ENCODE data around the gene ANKRD22.
A peak's percentile ranks its signal among the peaks of the same experiment; 100 is the strongest.

ANKRD22 gene

GRCh38 chr10:88835096-88835909, 16.3 kb downstream of the ANKRD22 start:
- DNase-seq (ENCODE audit: low read depth): peak; percentile 83

- DNase-seq (ENCODE audit: low read depth): no peak
Observed at GRCh38 chr10:88833723-88834122, 17.9 kb downstream of the ANKRD22 start.

DNA sequence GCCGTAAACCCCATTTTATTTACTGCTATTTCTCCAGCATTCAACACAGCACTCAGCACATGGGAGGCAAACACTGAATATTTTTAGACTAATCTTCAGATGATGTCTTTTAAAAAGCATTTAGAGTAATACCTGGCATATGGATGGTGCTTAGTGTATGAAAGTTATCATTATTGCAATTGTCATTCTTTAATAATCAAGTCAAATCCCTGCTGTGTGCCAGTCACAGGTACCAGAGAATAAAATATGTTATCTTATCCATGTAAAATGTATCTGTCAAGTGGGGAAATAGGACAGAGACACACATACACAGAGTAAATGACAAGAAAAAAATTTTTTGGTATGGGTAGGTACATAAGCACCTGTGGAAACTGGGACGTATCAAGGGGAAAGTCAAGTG, 18.5 kb downstream of the ANKRD22 start:
- no peak for DNase-seq (ENCODE audit: low read depth)

DNA sequence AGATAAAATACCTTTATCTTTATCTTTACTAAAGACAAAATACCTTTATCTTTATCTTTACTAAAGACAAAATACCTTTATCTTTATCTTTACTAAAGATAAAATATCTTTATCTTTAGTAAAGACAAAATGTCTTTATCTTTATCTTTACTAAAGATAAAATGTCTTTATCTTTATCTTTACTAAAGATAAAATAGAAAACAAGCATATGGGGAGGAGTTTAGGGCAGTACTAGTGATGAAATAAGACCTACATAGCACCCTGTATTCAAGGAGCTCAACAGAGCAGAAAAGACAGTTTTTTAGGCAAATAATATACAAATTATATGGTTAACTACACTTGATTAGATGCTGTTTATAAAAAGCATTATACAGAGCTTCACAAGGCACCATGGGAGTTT, 19.3 kb downstream of the ANKRD22 start:
- DNase-seq (ENCODE audit: low read depth): no peak

DNA sequence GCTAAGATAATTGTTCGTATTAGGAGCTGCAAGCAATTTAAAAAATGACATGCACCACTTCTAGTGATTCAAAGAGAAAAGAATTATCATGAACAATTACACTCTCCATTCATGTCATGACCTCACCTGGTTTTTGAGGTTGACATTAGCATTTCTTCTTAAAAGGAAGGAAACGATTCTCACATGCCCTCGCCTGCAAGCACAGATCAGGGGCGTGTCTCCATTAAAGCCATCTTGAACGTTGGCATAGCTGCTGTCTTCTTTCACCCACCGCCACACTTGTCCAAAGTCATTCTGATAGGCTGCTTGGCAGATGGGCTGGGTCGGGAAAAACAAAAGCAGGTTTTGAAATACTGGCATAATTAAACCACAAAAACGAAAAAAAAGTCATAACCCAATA, 19.9 kb downstream of the ANKRD22 start:
- DNase-seq (ENCODE audit: low read depth): no peak

GRCh38 chr10:88830643-88831268, 20.9 kb downstream of the ANKRD22 start:
- no peak for DNase-seq (ENCODE audit: low read depth)

- no peak for DNase-seq (ENCODE audit: low read depth)
Observed at GRCh38 chr10:88828310-88828709, 23.3 kb downstream of the ANKRD22 start.

DNA sequence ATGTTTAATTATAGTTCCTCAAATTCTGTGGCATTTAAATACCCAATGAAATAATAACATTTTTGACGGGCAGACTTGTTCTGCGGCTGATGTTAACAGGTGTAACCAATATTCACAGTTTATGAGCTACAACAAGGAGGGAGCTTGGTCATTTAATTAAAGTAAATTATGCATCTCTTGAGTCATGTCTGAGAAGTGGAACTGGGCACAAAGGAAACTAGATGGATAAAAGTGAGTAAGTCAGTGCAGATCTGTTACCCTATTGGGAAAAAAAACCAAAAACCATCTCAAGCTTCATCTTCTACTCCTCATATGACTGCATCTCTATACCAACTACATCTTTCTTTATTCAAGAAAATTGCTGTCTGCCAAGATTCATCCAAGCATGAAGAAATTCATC, 24.0 kb downstream of the ANKRD22 start:
- DNase-seq (ENCODE audit: low read depth): no peak

- DNase-seq (ENCODE audit: low read depth): no peak
Observed at GRCh38 chr10:88826388-88826787, 25.3 kb downstream of the ANKRD22 start.

GRCh38 chr10:88820748-88821401, 30.8 kb downstream of the ANKRD22 start:
- peak; percentile 86 for DNase-seq (ENCODE audit: low read depth)

DNA sequence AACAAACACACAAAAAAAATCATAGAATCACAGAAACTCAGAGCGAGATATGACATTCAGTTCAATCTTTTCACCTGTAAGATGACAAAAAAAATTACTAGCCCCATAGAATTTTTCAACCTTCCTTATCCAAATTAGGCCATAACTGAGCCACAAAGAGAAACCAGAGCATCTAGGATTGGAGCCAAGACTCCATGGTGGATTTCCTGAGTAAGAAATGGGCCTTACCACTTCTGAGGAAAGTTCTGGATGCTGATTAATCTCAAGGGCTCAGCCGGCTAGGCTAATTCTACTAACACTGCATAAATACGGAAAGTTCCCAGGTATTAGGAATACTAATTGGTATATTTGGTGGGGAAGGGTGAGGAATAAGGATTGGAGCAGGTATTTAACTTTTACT, 32.4 kb downstream of the ANKRD22 start:
- no peak for DNase-seq (ENCODE audit: low read depth)

DNA sequence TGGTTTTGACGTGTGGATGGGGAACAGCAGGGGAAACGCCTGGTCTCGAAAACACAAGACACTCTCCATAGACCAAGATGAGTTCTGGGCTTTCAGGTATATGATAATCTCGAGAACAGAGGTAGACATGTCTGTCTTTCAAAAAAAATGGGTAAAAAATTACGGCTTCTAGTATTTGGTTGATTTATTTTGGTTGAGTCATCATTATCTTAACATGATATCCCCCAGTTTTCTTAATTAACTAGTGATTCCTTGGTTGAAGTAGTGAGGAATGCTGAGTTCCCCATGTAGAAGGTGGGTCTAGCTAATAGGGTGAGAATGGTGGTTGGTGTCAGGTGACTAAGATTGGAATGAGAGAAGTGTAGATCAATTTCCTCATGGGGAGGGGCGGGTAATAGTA, 38.4 kb downstream of the ANKRD22 start:
- no peak for DNase-seq (ENCODE audit: low read depth)

- DNase-seq (ENCODE audit: low read depth): peak; percentile 70
Observed at GRCh38 chr10:88810196-88810961, 41.3 kb downstream of the ANKRD22 start.

GRCh38 chr10:88809621-88810020, 42.0 kb downstream of the ANKRD22 start:
- no peak for DNase-seq (ENCODE audit: low read depth)

DNA sequence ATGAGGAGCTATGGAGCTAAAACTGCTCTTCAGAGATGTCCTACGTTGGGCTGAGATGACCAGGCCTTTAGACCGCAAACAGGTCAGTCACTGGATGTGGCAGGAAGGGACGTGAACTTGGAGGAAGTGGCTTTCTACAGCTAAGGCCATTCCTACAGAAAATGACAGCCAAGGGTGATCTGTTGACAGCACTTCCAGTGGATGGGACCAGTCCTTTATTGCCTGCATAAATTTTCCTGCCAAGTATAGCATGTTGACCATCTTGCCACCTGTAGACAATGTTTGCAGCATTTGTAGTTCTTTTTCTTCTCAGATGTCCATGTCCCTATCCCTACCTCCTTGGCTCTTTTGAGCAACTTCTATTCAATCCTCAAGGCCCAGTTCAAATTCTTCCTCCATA, 45.7 kb downstream of the ANKRD22 start:
- no peak for DNase-seq (ENCODE audit: low read depth)

GRCh38 chr10:88805361-88805760, 46.3 kb downstream of the ANKRD22 start:
- DNase-seq (ENCODE audit: low read depth): no peak

DNA sequence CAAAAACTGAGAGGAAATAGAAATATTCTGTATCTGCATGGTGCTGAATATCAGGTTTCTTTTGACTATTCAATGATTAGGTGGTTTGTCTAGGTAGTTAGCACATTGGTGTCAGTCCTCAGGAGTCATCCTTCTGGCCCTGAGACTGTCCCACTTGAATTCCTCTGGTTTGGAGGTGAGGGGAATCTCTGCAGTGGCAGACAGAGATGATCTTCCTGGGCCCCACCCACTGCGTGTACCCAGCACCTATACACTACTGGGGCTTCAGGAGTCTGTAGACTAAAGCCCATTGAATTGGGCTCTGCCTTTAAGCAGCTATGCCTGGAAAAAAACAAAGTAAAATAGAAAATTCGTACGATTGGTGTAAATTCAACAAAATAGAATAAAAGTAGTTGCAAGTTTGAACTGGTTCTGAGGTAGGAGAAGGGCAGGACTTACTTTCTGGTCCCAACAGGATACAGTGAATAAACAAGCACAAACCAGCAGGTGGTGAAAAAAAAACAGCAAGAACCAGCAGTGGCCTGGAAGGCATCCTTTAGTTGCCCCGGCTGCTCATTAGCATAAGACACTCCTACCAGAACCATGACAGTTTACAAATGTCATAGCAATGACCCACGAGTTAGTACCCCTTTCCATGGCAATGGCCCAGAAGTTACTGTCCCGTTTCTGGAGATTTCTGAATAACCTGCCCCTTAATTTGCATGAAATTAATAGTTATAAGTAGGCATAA, 47.4 kb downstream of the ANKRD22 start:
- DNase-seq (ENCODE audit: low read depth): no peak

- no peak for DNase-seq (ENCODE audit: low read depth)
Observed at GRCh38 chr10:88803641-88804040, 48.0 kb downstream of the ANKRD22 start.

DNA sequence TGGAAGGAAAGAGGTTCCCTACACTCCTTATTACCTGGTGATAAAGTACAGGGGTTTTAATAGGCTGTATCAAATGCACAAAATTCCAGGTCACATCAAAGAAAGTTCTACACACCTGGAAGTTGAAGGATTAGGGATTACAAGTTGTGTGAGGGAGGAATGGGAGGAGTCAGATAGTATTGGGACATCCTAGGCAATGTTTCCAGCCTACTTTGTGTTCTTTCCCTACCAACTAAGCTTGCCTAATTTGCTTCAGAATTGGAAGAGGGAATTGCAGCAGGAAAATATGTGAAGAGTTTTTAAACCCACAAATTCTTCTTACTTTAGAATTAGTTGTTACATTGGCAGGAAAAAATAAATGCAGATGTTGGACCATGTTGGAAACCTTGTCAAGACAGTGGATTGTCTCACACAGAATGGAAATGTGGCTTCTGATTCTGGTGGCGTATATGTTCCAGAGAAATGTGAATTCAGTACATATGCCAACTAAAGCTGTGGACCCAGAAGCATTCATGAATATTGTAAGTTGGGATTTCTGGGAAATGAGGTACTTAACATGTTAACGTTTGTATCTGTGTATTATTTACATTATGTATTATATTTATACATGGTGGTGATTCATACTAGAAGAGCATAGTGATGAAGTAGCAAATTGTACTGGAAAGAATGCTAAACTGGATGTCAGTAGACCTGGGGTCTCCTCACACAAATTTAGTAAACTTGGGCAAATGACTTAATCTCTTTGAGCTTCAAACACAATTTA, 48.9 kb downstream of the ANKRD22 start, which contains the start of gene LIPM:
Gene LIPM (plus strand): TSS at position 208 of the 763 bp plus-strand sequence. CDS start 167 bp downstream, at position 375.
- DNase-seq (ENCODE audit: low read depth): no peak

DNA sequence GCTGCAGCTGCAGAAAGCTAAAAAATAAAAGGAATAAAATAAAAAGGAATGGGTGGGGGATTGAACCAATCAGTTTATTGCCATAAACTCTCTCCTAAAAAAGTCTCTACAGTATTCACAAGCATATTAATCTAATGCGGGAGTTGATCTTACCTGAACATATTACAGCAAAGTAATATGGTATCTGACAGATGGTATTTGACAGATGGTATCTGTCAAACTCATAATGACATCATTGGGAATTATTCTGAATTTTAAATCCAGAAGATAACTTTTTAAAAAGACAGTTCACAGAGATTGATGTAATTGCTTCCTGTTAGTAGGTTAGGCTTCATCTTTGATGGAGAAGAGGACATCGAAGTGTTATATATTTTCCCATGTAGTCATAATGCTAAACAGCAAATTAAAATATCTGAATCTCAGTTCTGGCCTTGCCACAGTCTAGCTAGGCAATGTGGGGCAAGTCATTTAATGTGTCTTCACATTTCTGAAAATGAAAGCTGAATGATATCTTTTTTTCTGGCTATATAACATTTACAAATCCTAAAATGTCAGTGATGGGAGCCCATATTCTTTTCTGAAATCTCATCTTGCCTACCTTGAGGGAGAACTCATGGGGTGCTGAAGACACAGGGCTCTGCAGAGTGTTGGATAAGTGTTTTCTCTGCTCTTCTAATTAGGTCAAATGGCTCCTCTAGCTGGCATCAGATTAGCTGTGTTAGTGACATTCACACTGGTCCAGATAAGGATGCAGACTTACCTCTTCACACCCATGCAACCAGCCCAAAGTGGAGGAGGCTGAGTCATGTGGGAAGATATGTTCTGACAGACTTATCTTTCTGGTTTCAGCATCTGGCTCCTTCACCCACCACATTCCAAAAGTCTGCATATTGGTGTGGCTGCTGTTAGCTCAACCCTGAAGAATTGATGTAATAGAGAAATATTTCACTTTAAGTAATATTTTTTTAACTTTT, 51.2 kb downstream of the ANKRD22 start:
- no peak for DNase-seq (ENCODE audit: low read depth)
